Measurements from ENCODE around the gene ARMCX6.
"Not testable (repeated sequence)": the region's sequence is repeated elsewhere in the genome, so short reads cannot be mapped to it uniquely, and the experiment has no call there.

Gene ARMCX6

DNA sequence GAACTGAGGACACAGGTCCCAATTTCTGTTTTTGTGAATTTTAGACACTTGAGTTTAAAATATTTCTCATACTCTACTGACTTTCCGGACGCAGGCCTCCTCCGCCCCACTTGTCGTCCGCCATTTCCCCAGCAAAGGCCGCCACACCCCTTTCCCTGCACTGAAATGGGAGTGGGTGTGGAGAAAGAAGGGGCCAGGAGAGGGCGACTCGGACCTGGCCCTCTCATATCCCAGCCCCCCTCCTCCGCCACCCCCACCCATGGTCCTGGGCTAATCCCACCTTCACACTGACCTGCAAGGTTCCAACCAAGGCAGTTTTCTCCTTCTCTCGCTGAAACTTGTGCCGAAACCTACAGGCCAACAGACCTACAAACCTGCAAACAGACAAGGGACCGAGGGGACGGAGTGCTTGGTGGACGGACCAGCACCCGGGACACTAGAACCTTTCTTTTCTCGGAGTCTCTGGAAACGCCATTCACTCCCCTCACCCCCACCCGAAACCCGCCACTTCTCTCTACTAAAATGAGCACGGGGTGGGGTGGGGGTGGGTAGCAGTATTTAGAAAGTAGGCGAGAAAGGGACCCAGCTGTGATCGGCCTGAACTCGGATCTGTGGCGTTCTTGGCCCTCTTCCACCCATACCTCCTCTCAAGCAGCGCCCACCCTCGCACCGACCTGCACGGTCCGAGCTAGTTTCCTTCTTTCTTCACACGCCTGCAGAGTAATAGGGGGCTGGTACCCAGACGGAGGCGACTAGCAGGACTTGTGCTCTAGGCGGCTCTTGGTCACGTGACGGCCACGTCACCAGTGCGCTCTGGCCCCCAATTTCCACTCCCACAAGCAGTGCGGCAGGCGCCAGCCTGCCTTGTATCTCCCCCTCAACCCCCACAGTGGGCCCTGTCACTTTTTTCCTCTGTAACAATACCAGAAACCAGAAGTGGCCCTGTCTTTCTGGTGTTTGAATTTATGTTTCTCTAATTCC is at the start of gene ARMCX6:
Gene ARMCX6 (minus strand): TSS at position 790 of the 981 bp plus-strand sequence. CDS start 1,380 bp downstream, outside the sequence.
- Histone ChIP-seq H3K4me3 (ENCODE audit: low read length) (peak within 1 kb of the TSS; percentile 66), H3K9me3 (ENCODE audit: control insufficient read depth, low read depth, low read length) (no peaks in the 10 kb centered on the region), H3K27ac (ENCODE audit: low read length) (no peak within 1 kb of the TSS), H3K4me1 (ENCODE audit: control insufficient read depth, low read depth, low read length) (peaks cover 39% of the 10 kb centered on the region), H3K9ac (ENCODE audit: low read length) (peak within 1 kb of the TSS; percentile 54), H3K36me3 (ENCODE audit: control insufficient read depth, low read depth, low read length) (no peaks in the 10 kb centered on the region), H3K27me3 (ENCODE audit: control insufficient read depth, insufficient read depth, low read length) (no peaks in the 10 kb centered on the region)

DNA sequence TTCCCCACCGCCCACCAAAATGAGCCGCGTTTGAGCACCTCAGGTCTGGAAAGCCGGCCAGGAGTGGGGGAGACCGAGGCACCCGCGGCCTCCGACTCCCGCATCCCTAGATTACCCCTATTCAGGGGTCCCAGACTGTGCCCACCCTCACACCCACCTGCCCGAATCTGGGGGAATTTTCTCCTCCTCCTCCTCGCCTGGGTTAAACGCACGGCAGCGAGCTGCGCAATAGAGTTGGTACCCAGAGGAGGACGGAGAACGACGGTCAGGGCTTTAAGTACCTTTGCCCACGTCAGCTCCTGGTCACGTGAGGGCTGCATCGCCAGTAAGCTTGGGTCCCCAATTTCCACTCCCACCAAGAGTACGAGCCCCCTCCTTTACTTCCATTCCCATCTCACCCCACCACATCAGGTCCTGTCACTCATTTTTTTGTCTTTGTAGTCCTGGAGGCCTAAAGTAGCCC is 41.8 kb upstream of the ARMCX6 start, which contains the start of gene ARMCX2:
Gene ARMCX2 (minus strand): TSS at position 250 of the 463 bp plus-strand sequence. CDS start 2,262 bp downstream, outside the sequence.
- Histone ChIP-seq H3K9ac (ENCODE audit: low read length) (peak within 1 kb of the TSS; percentile 86), H3K27ac (ENCODE audit: low read length) (peak within 1 kb of the TSS; percentile 85)

GRCh38 chrX:101658661-101659491 is 41.1 kb upstream of the ARMCX6 start:
- Histone ChIP-seq H3K36me3 (ENCODE audit: control insufficient read depth, low read depth, low read length) (peaks cover 25% of the 10 kb centered on the region), H3K9me3 (ENCODE audit: control insufficient read depth, low read depth, low read length) (no peaks in the 10 kb centered on the region), H3K27ac (ENCODE audit: low read length) (peak overlapping the region; percentile 85), H3K4me3 (ENCODE audit: low read length) (peak overlapping the region; percentile 97), H3K4me1 (ENCODE audit: control insufficient read depth, low read depth, low read length) (peaks cover 9% of the 10 kb centered on the region), H3K9ac (ENCODE audit: low read length) (peak overlapping the region; percentile 86), H3K27me3 (ENCODE audit: control insufficient read depth, insufficient read depth, low read length) (no peaks in the 10 kb centered on the region)

More for the DNA sequence above, 41.8 kb upstream of the ARMCX6 start, which contains the start of gene ARMCX2:
- Histone ChIP-seq H3K36me3 (ENCODE audit: control insufficient read depth, low read depth, low read length) (peaks cover 25% of the 10 kb centered on the region), H3K9me3 (ENCODE audit: control insufficient read depth, low read depth, low read length) (no peaks in the 10 kb centered on the region), H3K27me3 (ENCODE audit: control insufficient read depth, insufficient read depth, low read length) (no peaks in the 10 kb centered on the region), H3K4me3 (ENCODE audit: low read length) (peak within 1 kb of the TSS; percentile 97), H3K4me1 (ENCODE audit: control insufficient read depth, low read depth, low read length) (peaks cover 9% of the 10 kb centered on the region)

DNA sequence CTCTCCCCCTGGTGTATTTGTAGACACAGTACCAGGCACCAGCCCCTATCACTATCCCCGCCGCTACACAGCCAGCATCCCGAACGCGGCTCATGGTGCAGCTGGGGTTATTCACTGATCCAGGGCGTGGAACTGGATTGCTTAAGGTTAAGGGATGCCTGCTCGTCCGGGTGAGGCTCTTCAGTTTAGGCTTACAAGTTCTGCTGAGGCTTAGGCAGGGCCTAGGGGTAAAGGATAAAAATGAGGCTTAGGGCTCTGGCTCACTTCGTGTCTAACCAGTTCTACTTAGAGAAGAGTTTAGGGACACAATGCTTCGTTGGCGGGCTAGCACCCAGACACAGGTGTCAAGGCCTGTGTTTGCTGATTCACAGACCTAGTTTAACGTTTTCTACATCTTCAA is 39.7 kb upstream of the ARMCX6 start:
- Histone ChIP-seq H3K9me3 (ENCODE audit: control insufficient read depth, low read depth, low read length) (no peaks in the 10 kb centered on the region), H3K36me3 (ENCODE audit: control insufficient read depth, low read depth, low read length) (peaks cover 25% of the 10 kb centered on the region), H3K4me3 (ENCODE audit: low read length) (no peak overlapping the region), H3K4me1 (ENCODE audit: control insufficient read depth, low read depth, low read length) (peaks cover 9% of the 10 kb centered on the region), H3K27me3 (ENCODE audit: control insufficient read depth, insufficient read depth, low read length) (no peaks in the 10 kb centered on the region), H3K27ac (ENCODE audit: low read length) (no peak overlapping the region), H3K9ac (ENCODE audit: low read length) (no peak overlapping the region)

- no peaks in the 10 kb centered on the region for H3K9me3 ChIP-seq (ENCODE audit: control insufficient read depth, low read depth, low read length)
- no peak overlapping the region for H3K27ac ChIP-seq (ENCODE audit: low read length)
- no peak overlapping the region for H3K9ac ChIP-seq (ENCODE audit: low read length)
- H3K4me3 ChIP-seq (ENCODE audit: low read length): no peak overlapping the region
- H3K27me3 ChIP-seq (ENCODE audit: control insufficient read depth, insufficient read depth, low read length): no peaks in the 10 kb centered on the region
- peaks cover 25% of the 10 kb centered on the region for H3K36me3 ChIP-seq (ENCODE audit: control insufficient read depth, low read depth, low read length)
- H3K4me1 ChIP-seq (ENCODE audit: control insufficient read depth, low read depth, low read length): peaks cover 9% of the 10 kb centered on the region
Measured at GRCh38 chrX:101656817-101657216, 39.0 kb upstream of the ARMCX6 start.

- H3K27ac ChIP-seq (ENCODE audit: low read length): no peak overlapping the region
- no peaks in the 10 kb centered on the region for H3K27me3 ChIP-seq (ENCODE audit: control insufficient read depth, insufficient read depth, low read length)
- no peak overlapping the region for H3K4me3 ChIP-seq (ENCODE audit: low read length)
- H3K36me3 ChIP-seq (ENCODE audit: control insufficient read depth, low read depth, low read length): peaks cover 25% of the 10 kb centered on the region
- H3K9ac ChIP-seq (ENCODE audit: low read length): no peak overlapping the region
- peaks cover 9% of the 10 kb centered on the region for H3K4me1 ChIP-seq (ENCODE audit: control insufficient read depth, low read depth, low read length)
- H3K9me3 ChIP-seq (ENCODE audit: control insufficient read depth, low read depth, low read length): no peaks in the 10 kb centered on the region
Measured at GRCh38 chrX:101655534-101655933, 37.7 kb upstream of the ARMCX6 start.

- H3K9me3 ChIP-seq (ENCODE audit: control insufficient read depth, low read depth, low read length); H3K4me3 ChIP-seq (ENCODE audit: low read length); H3K27ac ChIP-seq (ENCODE audit: low read length); H3K9ac ChIP-seq (ENCODE audit: low read length); H3K4me1 ChIP-seq (ENCODE audit: control insufficient read depth, low read depth, low read length); H3K36me3 ChIP-seq (ENCODE audit: control insufficient read depth, low read depth, low read length); H3K27me3 ChIP-seq (ENCODE audit: control insufficient read depth, insufficient read depth, low read length): not testable (repeated sequence)
Measured at GRCh38 chrX:101647716-101648115, 29.9 kb upstream of the ARMCX6 start.

DNA sequence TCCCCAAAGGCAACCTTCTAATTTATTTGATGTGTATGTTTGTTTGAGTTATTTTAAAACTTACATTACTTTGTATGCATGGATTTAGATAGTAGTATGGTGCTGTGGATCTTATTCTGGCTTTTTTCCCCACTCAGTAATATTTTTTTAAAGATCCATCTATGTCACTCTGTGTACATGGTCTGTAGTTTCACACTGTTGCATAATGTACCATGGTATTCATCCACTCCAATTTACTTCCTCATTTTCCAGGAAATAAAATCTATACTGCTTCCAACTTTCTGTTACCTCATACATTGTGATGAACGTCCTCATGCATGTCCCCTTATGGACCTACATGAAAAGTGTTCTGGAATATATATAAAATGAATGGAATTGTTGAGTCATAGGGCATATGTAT is 24.3 kb upstream of the ARMCX6 start:
- H3K27ac ChIP-seq (ENCODE audit: low read length): no peak overlapping the region
- no peaks in the 10 kb centered on the region for H3K27me3 ChIP-seq (ENCODE audit: control insufficient read depth, insufficient read depth, low read length)
- no peaks in the 10 kb centered on the region for H3K4me1 ChIP-seq (ENCODE audit: control insufficient read depth, low read depth, low read length)
- no peak overlapping the region for H3K4me3 ChIP-seq (ENCODE audit: low read length)
- H3K36me3 ChIP-seq (ENCODE audit: control insufficient read depth, low read depth, low read length): no peaks in the 10 kb centered on the region
- no peak overlapping the region for H3K9ac ChIP-seq (ENCODE audit: low read length)
- no peaks in the 10 kb centered on the region for H3K9me3 ChIP-seq (ENCODE audit: control insufficient read depth, low read depth, low read length)

- no peaks in the 10 kb centered on the region for H3K36me3 ChIP-seq (ENCODE audit: control insufficient read depth, low read depth, low read length)
- no peaks in the 10 kb centered on the region for H3K9me3 ChIP-seq (ENCODE audit: control insufficient read depth, low read depth, low read length)
- H3K4me3 ChIP-seq (ENCODE audit: low read length): no peak overlapping the region
- no peaks in the 10 kb centered on the region for H3K4me1 ChIP-seq (ENCODE audit: control insufficient read depth, low read depth, low read length)
- H3K27ac ChIP-seq (ENCODE audit: low read length): no peak overlapping the region
- H3K9ac ChIP-seq (ENCODE audit: low read length): no peak overlapping the region
- no peaks in the 10 kb centered on the region for H3K27me3 ChIP-seq (ENCODE audit: control insufficient read depth, insufficient read depth, low read length)
Measured at GRCh38 chrX:101639583-101639982, 21.8 kb upstream of the ARMCX6 start.

- H3K4me1 ChIP-seq (ENCODE audit: control insufficient read depth, low read depth, low read length): peaks cover 45% of the 10 kb centered on the region
- no peak overlapping the region for H3K4me3 ChIP-seq (ENCODE audit: low read length)
- no peaks in the 10 kb centered on the region for H3K9me3 ChIP-seq (ENCODE audit: control insufficient read depth, low read depth, low read length)
- no peaks in the 10 kb centered on the region for H3K36me3 ChIP-seq (ENCODE audit: control insufficient read depth, low read depth, low read length)
- H3K9ac ChIP-seq (ENCODE audit: low read length): no peak overlapping the region
- no peak overlapping the region for H3K27ac ChIP-seq (ENCODE audit: low read length)
- no peaks in the 10 kb centered on the region for H3K27me3 ChIP-seq (ENCODE audit: control insufficient read depth, insufficient read depth, low read length)
Measured at GRCh38 chrX:101619364-101619763, 1.6 kb upstream of the ARMCX6 start.

- no peaks in the 10 kb centered on the region for H3K9me3 ChIP-seq (ENCODE audit: control insufficient read depth, low read depth, low read length)
- H3K4me3 ChIP-seq (ENCODE audit: low read length): no peak overlapping the region
- H3K36me3 ChIP-seq (ENCODE audit: control insufficient read depth, low read depth, low read length): no peaks in the 10 kb centered on the region
- H3K27ac ChIP-seq (ENCODE audit: low read length): no peak overlapping the region
- H3K27me3 ChIP-seq (ENCODE audit: control insufficient read depth, insufficient read depth, low read length): no peaks in the 10 kb centered on the region
- no peaks in the 10 kb centered on the region for H3K4me1 ChIP-seq (ENCODE audit: control insufficient read depth, low read depth, low read length)
- no peak overlapping the region for H3K9ac ChIP-seq (ENCODE audit: low read length)
Measured at GRCh38 chrX:101605728-101606127, 12.1 kb downstream of the ARMCX6 start.

Data from iPS-18a (cell line).